H1 (cell line): ENCODE data around the gene ELOVL2. TPM values are rescaled to one million over a fixed set of nuclear protein-coding genes. Genes with fewer than 3 reads are reported as not detected.
A peak's percentile ranks its signal among the peaks of the same experiment; 100 is the strongest.

ENCODE experiments used
- CTCF ChIA-PET: fragments of 300-600 bp; sonication (Branson Sonifier 250); formaldehyde crosslinking; loops from one replicate; lab custom pipeline; 2021; ENCODE audit not compliant: partially characterized antibody; lab: Charles Lee
- POLR2A ChIA-PET: fragments of 300-600 bp; sonication (Branson Sonifier 250); formaldehyde crosslinking; loops from one replicate; lab custom pipeline; 2021; ENCODE audit warnings: inconsistent platforms; ENCODE audit not compliant: partially characterized antibody; lab: Charles Lee
- DNase-seq, 2 experiments: peaks; one replicate each; pipeline versions ENCODE4 v3.0.0 to v3.0.0-alpha.2; 2010 to 2022; ENCODE audit warnings: low spot score in 2 of 2, low read depth in 1 of 2, mixed read lengths in 1 of 2
- FAIRE-seq: peaks from 2 replicates; lab custom pipeline; 2011; peaks lifted over from hg19 to GRCh38; lab: Jason Lieb, UNC
- H2AFZ ChIP-seq: 2 replicates; pipeline ENCODE4 v1.8.1; 2012; ENCODE audit warnings: low read length, inconsistent platforms
- H2AK5ac ChIP-seq: 2 replicates; pipeline ENCODE4 v1.6.1; 2013; ENCODE audit warnings: low read depth, low read length
- H2BK120ac ChIP-seq: replicated peaks from 2 replicates; pipeline ENCODE3; 2013; ENCODE audit warnings: low read depth, low read length, inconsistent platforms
- H2BK12ac ChIP-seq: 2 replicates; pipeline ENCODE4 v1.6.1; 2013; ENCODE audit warnings: low read depth, low read length
- H2BK15ac ChIP-seq: 2 replicates; pipeline ENCODE4 v1.6.1; 2013; ENCODE audit warnings: low read length
- H2BK20ac ChIP-seq: 2 replicates; pipeline ENCODE4 v1.6.1; 2013; ENCODE audit warnings: low read length
- H2BK5ac ChIP-seq: 2 replicates; pipeline ENCODE4 v1.6.1; 2013; ENCODE audit warnings: low read depth, low read length
- H3K14ac ChIP-seq: 2 replicates; pipeline ENCODE4 v1.6.1; 2013; ENCODE audit warnings: inconsistent platforms; ENCODE audit not compliant: insufficient read length
- H3K18ac ChIP-seq: 2 replicates; pipeline ENCODE4 v1.6.1; 2013; ENCODE audit warnings: low read length; ENCODE audit errors: extremely low read depth
- H3K23ac ChIP-seq: 2 replicates; pipeline ENCODE4 v1.6.1; 2013; ENCODE audit warnings: inconsistent platforms; ENCODE audit not compliant: insufficient read length
- H3K23me2 ChIP-seq: 2 replicates; pipeline ENCODE4 v1.6.1; 2013; ENCODE audit warnings: low read depth, low read length
- H3K27ac ChIP-seq: 2 replicates; pipeline ENCODE4 v1.6.1; 2011; ENCODE audit warnings: low read depth, low read length, inconsistent platforms
- H3K27me3 ChIP-seq, 4 experiments: replicated peaks in 1 of 4; 1 replicate in 1 of 4; 2 replicates in 3 of 4; pipeline versions ENCODE4 v1.6.1 to v1.8.1; 2011 to 2013; ENCODE audit warnings: low read length in 3 of 4, mild to moderate bottlenecking in 3 of 4, inconsistent platforms in 2 of 4, mixed read lengths in 2 of 4, moderate library complexity in 1 of 4; ENCODE audit not compliant: control insufficient read depth in 3 of 4, insufficient read depth in 3 of 4; ENCODE audit errors: extremely low read depth in 1 of 4
- H3K36me3 ChIP-seq, 4 experiments: 2 replicates each; pipeline versions ENCODE4 v1.6.1 to v1.8.1; 2011 to 2013; ENCODE audit warnings: mild to moderate bottlenecking in 4 of 4, low read length in 3 of 4, moderate library complexity in 2 of 4, control low read depth in 1 of 4, inconsistent platforms in 1 of 4; ENCODE audit not compliant: insufficient read depth in 4 of 4, control insufficient read depth in 2 of 4
- H3K4ac ChIP-seq: replicated peaks from 2 replicates; pipeline ENCODE3; 2013; ENCODE audit warnings: low read length, low read depth, mixed read lengths, inconsistent platforms; ENCODE audit not compliant: insufficient read length
- H3K4me1 ChIP-seq, 4 experiments: replicated peaks in 1 of 4; 1 replicate in 1 of 4; 2 replicates in 3 of 4; pipeline versions ENCODE4 v1.6.1 to v1.8.1; 2011 to 2013; ENCODE audit warnings: low read length in 3 of 4, inconsistent platforms in 2 of 4, mixed read lengths in 1 of 4; ENCODE audit not compliant: insufficient read depth in 4 of 4, control insufficient read depth in 3 of 4
- H3K4me2 ChIP-seq, 2 experiments: 2 replicates each; pipeline versions ENCODE4 v1.6.1 to v1.8.1; 2011 to 2013; ENCODE audit warnings: low read depth in 2 of 2, low read length in 2 of 2, control low read depth in 1 of 2, inconsistent platforms in 1 of 2, mild to moderate bottlenecking in 1 of 2; ENCODE audit not compliant: insufficient read depth in 1 of 2
- H3K4me3 ChIP-seq, 4 experiments: fragments of 200-600, 300-600 bp in 1 of 4; sonication (generic), shearing (Covaris generic), sonication (Bioruptor Twin) in 1 of 4; 2 replicates each; pipeline versions ENCODE4 v1.5.1 to v1.8.1; 2011 to 2016; ENCODE audit warnings: low read length in 4 of 4, low read depth in 3 of 4, control low read depth in 2 of 4, inconsistent platforms in 2 of 4, mild to moderate bottlenecking in 2 of 4, mixed read lengths in 1 of 4, moderate library complexity in 1 of 4; ENCODE audit not compliant: insufficient read depth in 2 of 4; ENCODE audit errors: extremely low read depth in 1 of 4
- H3K56ac ChIP-seq: replicated peaks from 2 replicates; pipeline ENCODE3; 2013; ENCODE audit warnings: low read depth, mild to moderate bottlenecking, mixed read lengths, low read length, inconsistent platforms; ENCODE audit not compliant: insufficient read length
- H3K79me1 ChIP-seq: 2 replicates; pipeline ENCODE4 v1.6.1; 2013; ENCODE audit warnings: low read depth, low read length, control low read depth
- H3K79me2 ChIP-seq, 2 experiments: 2 replicates each; pipeline versions ENCODE4 v1.6.1 to v1.8.1; 2012 to 2013; ENCODE audit warnings: low read length in 2 of 2, mild to moderate bottlenecking in 2 of 2, inconsistent platforms in 1 of 2; ENCODE audit not compliant: insufficient read depth in 2 of 2, control insufficient read depth in 1 of 2
- H3K9ac ChIP-seq, 4 experiments: replicated peaks in 1 of 4; 1 replicate in 1 of 4; 2 replicates in 3 of 4; pipeline versions ENCODE4 v1.6.1 to v1.8.1; 2011 to 2013; ENCODE audit warnings: low read depth in 3 of 4, low read length in 3 of 4, control low read depth in 2 of 4, mild to moderate bottlenecking in 2 of 4, moderate library complexity in 2 of 4, inconsistent platforms in 1 of 4; ENCODE audit errors: extremely low read depth in 1 of 4
- H3K9me3 ChIP-seq, 2 experiments: 2 replicates each; pipeline versions ENCODE4 v1.6.1 to v1.8.1; 2012 to 2013; ENCODE audit warnings: mild to moderate bottlenecking in 2 of 2, moderate library complexity in 2 of 2, control low read depth in 1 of 2, inconsistent platforms in 1 of 2, low read depth in 1 of 2, low read length in 1 of 2, mixed read lengths in 1 of 2; ENCODE audit not compliant: insufficient read depth in 2 of 2
- H4K20me1 ChIP-seq, 2 experiments: replicated peaks in 1 of 2; 2 replicates each; pipeline versions ENCODE3 to v1.8.1; 2011 to 2013; ENCODE audit warnings: inconsistent platforms in 2 of 2, low read length in 2 of 2, mild to moderate bottlenecking in 1 of 2; ENCODE audit not compliant: insufficient read depth in 2 of 2, control insufficient read depth in 1 of 2
- H4K5ac ChIP-seq: 2 replicates; pipeline ENCODE4 v1.6.1; 2013; ENCODE audit warnings: low read length, low read depth, mixed read lengths, inconsistent platforms; ENCODE audit not compliant: insufficient read length
- H4K8ac ChIP-seq: 2 replicates; pipeline ENCODE4 v1.8.0; 2013; ENCODE audit warnings: mild to moderate bottlenecking, moderate library complexity, low read length, inconsistent platforms; ENCODE audit not compliant: insufficient read depth; ENCODE audit errors: extremely low read depth
- H4K91ac ChIP-seq: replicated peaks from 2 replicates; pipeline ENCODE3; 2013; ENCODE audit warnings: low read length, mixed read lengths, inconsistent platforms; ENCODE audit not compliant: insufficient read length
- FOSL1 ChIP-seq: IDR thresholded peaks from 2 replicates; pipeline ENCODE4 v1.6.1; 2011; ENCODE audit warnings: mild to moderate bottlenecking, low read depth, low read length, moderate library complexity; ENCODE audit not compliant: insufficient read depth
- JUND ChIP-seq: IDR thresholded peaks from 2 replicates; pipeline ENCODE4 v1.6.1; 2011; ENCODE audit warnings: mild to moderate bottlenecking, improper control_type of control experiment, low read length
- RXRA ChIP-seq: IDR thresholded peaks from 2 replicates; pipeline ENCODE4 v1.6.1; 2011; ENCODE audit warnings: low read depth, mild to moderate bottlenecking, low read length, moderate library complexity; ENCODE audit not compliant: insufficient read depth
- SIN3A ChIP-seq, 2 experiments: IDR thresholded peaks in 1 of 2; conservative IDR thresholded peaks in 1 of 2; 2 replicates each; pipeline ENCODE4 v1.6.1; 2011 to 2012; ENCODE audit warnings: low read length in 2 of 2, improper control_type of control experiment in 1 of 2, low read depth in 1 of 2, mild to moderate bottlenecking in 1 of 2
- whole genome bisulfite sequencing, 2 experiments: shearing (Covaris generic) in 1 of 2; methylation state at CpG; one replicate each; pipeline versions ENCODE4 v1.1.6 to v1.1.7; 2013 to 2015; ENCODE audit warnings: low lambda C conversion rate in 2 of 2, mixed read lengths in 2 of 2, inconsistent platforms in 1 of 2, low coverage in 1 of 2, missing lambda C conversion rate in 1 of 2; ENCODE audit not compliant: insufficient replicate concordance in 2 of 2, insufficient coverage in 1 of 2, insufficient read length in 1 of 2; ENCODE audit errors: extremely low coverage in 1 of 2, missing lambda C conversion rate in 1 of 2; 5-methylcytosine and 5-hydroxymethylcytosine counted together
- polyA plus RNA-seq, 7 experiments: library from polyadenylated mRNA; depleted of rRNA in 3 of 7; stranded (reverse) in 5 of 7; unstranded in 2 of 7; fragments of >200 nt in 5 of 7; fragments of 200-250 nt in 2 of 7; gene quantifications; 1 replicate in 5 of 7; 2 replicates in 1 of 7; 4 replicates in 1 of 7; pipeline versions ENCODE4 v1.2.1 to v1.2.3, GENCODE V29; 2011 to 2013; ENCODE audit warnings: missing spikeins in 2 of 7, mixed read lengths in 2 of 7
- total RNA-seq: library from RNA; stranded (reverse); fragmentation: NEBNext Ultra II Directional; extraction: Animal tissue kit (Norgen Biotek cat#: 25700); gene quantifications from 2 replicates; pipeline ENCODE4 v1.2.1, GENCODE V29; 2021

ELOVL2 gene
- total and polyA plus RNA-seq, 2 of the 8 experiments (the other 6 are each of a cell fraction or from before 2014, with no cell fraction given), result 0.42 to 0.89 TPM

DNA sequence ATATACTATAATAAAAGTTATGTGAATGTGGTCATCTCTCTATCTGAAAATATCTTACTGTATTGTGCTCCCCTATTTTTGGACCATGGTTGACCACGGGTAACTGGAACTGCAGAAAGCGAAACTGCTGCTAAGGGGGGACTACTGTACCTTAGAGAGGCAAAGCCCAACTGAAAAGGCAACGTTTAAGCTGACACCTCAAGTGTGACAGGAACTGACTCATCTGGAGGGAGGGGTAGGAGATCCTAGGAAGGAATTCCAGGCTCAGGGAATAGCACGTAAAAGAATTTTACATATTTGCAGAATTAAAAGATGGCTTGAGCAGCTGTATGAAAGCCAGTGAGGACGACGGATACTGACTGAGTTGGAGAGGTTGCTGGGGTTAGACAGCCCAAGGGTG is 34.8 kb downstream of the ELOVL2 start:
- no peaks in the 10 kb centered on the region for H3K9me3 ChIP-seq
- H3K4me2 ChIP-seq, result no peak overlapping the region
- TF ChIP-seq RXRA, result no peak
- TF ChIP-seq SIN3A (conservative IDR thresholded peaks at IDR 0.05 in 1 of 2, IDR thresholded peaks at IDR 0.05 in 1 of 2; ENCODE audit: low read depth in 1 of 2, low read length in 2 of 2), result no peak
- no peak for TF ChIP-seq FOSL1
- TF ChIP-seq JUND, result peak; percentile 51; the same call in 1 of the 2 replicates
- H3K79me1 ChIP-seq, result no peaks in the 10 kb centered on the region
- no peaks in the 10 kb centered on the region for H4K20me1 ChIP-seq
- no peak overlapping the region for H3K18ac ChIP-seq
- no peaks in the 10 kb centered on the region for H3K79me2 ChIP-seq
- H2BK120ac ChIP-seq, result no peak overlapping the region
- H4K8ac ChIP-seq, result no peak overlapping the region
- H3K4me1 ChIP-seq, result peaks cover 0 to 11% (median under 1%) of the 10 kb centered on the region in 4 experiments; a peak in 5 of 7 replicates
- H3K23me2 ChIP-seq, result no peaks in the 10 kb centered on the region
- no peak overlapping the region for H3K9ac ChIP-seq
- FAIRE-seq (no peak), DNase-seq (no peak)
- no peak overlapping the region for H2AFZ ChIP-seq
- H2BK15ac ChIP-seq, result no peak overlapping the region
- no peak overlapping the region for H2BK20ac ChIP-seq
- no peak overlapping the region for H4K5ac ChIP-seq
- no peak overlapping the region for H3K23ac ChIP-seq
- H3K4me3 ChIP-seq, result no peak overlapping the region
- no peak overlapping the region for H2BK12ac ChIP-seq
- no peak overlapping the region for H3K4ac ChIP-seq
- H3K14ac ChIP-seq, result no peak overlapping the region
- no peaks in the 10 kb centered on the region for H3K36me3 ChIP-seq
- ChIA-PET CTCF (no interaction called here), POLR2A (no interaction called here)
- no peak overlapping the region for H3K27ac ChIP-seq
- H2AK5ac ChIP-seq, result no peak overlapping the region
- no peaks in the 10 kb centered on the region for H3K27me3 ChIP-seq
- no peak overlapping the region for H3K56ac ChIP-seq
- no peak overlapping the region for H4K91ac ChIP-seq
- WGBS, 2 experiments, result 59% methylated on average over 6 of the region's 6 CpGs; no CpG with 5 or more reads in 1 of the 2 experiments
- H2BK5ac ChIP-seq, result no peak overlapping the region
